ENCODE measurements around the gene PRXL2A.
A peak's percentile ranks its signal among the peaks of the same experiment; 100 is the strongest.

The PRXL2A gene

GRCh38 chr10:80443531-80443974, 35.2 kb downstream of the PRXL2A start:
- ChIA-PET CTCF (interaction anchor here (0.6 to 2.8 kb wide), 29 partner anchors 7 to 1703 kb away, joined by 3 to 75 read pairs (median 4); no protein-coding TSS in a partner anchor), POLR2A (no interaction called here)
- Histone ChIP-seq H3K36me3 (ENCODE audit: control insufficient read depth in 2 of 2, insufficient read depth in 1 of 2, low read length in 2 of 2) (no peaks in the 10 kb centered on the region), H3K9me3 (ENCODE audit: control insufficient read depth, insufficient read depth, low read depth, low read length) (no peaks in the 10 kb centered on the region), H3K4me3 (ENCODE audit: low read depth, low read length) (no peak overlapping the region), H3K4me1 (ENCODE audit: control insufficient read depth, insufficient read depth, low read length) (no peaks in the 10 kb centered on the region), H3K27ac (ENCODE audit: extremely low read depth, low read depth, low read length) (no peak overlapping the region)
- TF ChIP-seq PRDM10 (tag by site-specific recombination; IDR thresholded peaks at IDR 0.05), result no peak
- 0 out of 2 replicates have a peak, but pooled peaks have one; percentile 36 for TF ChIP-seq CTCF (tag by site-specific recombination; IDR thresholded peaks at IDR 0.05)
- TF ChIP-seq ZNF174 (tag by site-specific recombination; IDR thresholded peaks at IDR 0.05), result no peak
- no peak for TF ChIP-seq AEBP2 (tag by site-specific recombination; IDR thresholded peaks at IDR 0.05; ENCODE audit: borderline replicate concordance)
- TF ChIP-seq GLI2 (tag by site-specific recombination; IDR thresholded peaks at IDR 0.05; ENCODE audit: borderline replicate concordance, low read depth), result no peak
- TF ChIP-seq ZNF16 (tag by site-specific recombination; IDR thresholded peaks at IDR 0.05; ENCODE audit: low read depth), result no peak
- TF ChIP-seq SP7 (tag by site-specific recombination; IDR thresholded peaks at IDR 0.05), result no peak
- no peak for TF ChIP-seq SETDB1 (IDR thresholded peaks at IDR 0.05; ENCODE audit: insufficient read length, low read length)

GRCh38 chr10:80444124-80444523, 35.8 kb downstream of the PRXL2A start:
- Histone ChIP-seq H3K27ac (ENCODE audit: extremely low read depth, low read depth, low read length) (no peak overlapping the region), H3K36me3 (ENCODE audit: control insufficient read depth in 2 of 2, insufficient read depth in 1 of 2, low read length in 2 of 2) (no peaks in the 10 kb centered on the region), H3K4me3 (ENCODE audit: low read depth, low read length) (no peak overlapping the region), H3K4me1 (ENCODE audit: control insufficient read depth, insufficient read depth, low read length) (no peaks in the 10 kb centered on the region), H3K9me3 (ENCODE audit: control insufficient read depth, insufficient read depth, low read depth, low read length) (no peaks in the 10 kb centered on the region)
- ChIA-PET CTCF (interaction anchor here (0.6 to 2.8 kb wide), 41 partner anchors 8 to 1703 kb away, joined by 3 to 75 read pairs (median 3); no protein-coding TSS in a partner anchor), POLR2A (interaction anchor here (0.6 to 0.8 kb wide), 2 partner anchors 9 to 61 kb away, joined by 5 to 6 read pairs; no protein-coding TSS in a partner anchor)
- TF ChIP-seq ZNF398 (tag by site-specific recombination; IDR thresholded peaks at IDR 0.05) (no peak), ZBTB49 (tag by site-specific recombination; IDR thresholded peaks at IDR 0.05; ENCODE audit: low read depth) (no peak), ZNF223 (tag by site-specific recombination; IDR thresholded peaks at IDR 0.05) (no peak)
